Left hindlimb (tissue), 1 donor: ENCODE measurements around the gene KAT6B.
A peak's percentile ranks its signal among the peaks of the same experiment; 100 is the strongest.
"Not testable (repeated sequence)": the region's sequence is repeated elsewhere in the genome, so short reads cannot be mapped to it uniquely, and the experiment has no call there.

Experiments
- DNase-seq: peaks from one replicate; pipeline ENCODE4 v3.0.0-alpha.2; 2018

KAT6B gene

GRCh38 chr10:75043256-75044131 lies 217.1 kb downstream of the KAT6B start:
- DNase-seq, result no peak

- DNase-seq, result no peak
Measured at GRCh38 chr10:75048669-75049098, 222.3 kb downstream of the KAT6B start.

GRCh38 chr10:75049316-75050148 lies 223.1 kb downstream of the KAT6B start:
- DNase-seq, result no peak

GRCh38 chr10:75050149-75050919 lies 223.9 kb downstream of the KAT6B start:
- DNase-seq, result no peak

- no peak for DNase-seq
Measured at GRCh38 chr10:75051308-75051707, 224.9 kb downstream of the KAT6B start.

GRCh38 chr10:75055896-75056406 lies 229.6 kb downstream of the KAT6B start:
- DNase-seq, result not testable (repeated sequence)

GRCh38 chr10:75057680-75058079 lies 231.3 kb downstream of the KAT6B start:
- DNase-seq, result no peak

- no peak for DNase-seq
Measured at GRCh38 chr10:75058161-75058560, 231.8 kb downstream of the KAT6B start.

- no peak for DNase-seq
Measured at GRCh38 chr10:75061709-75062505, 235.5 kb downstream of the KAT6B start.

GRCh38 chr10:75062506-75063299 lies 236.3 kb downstream of the KAT6B start:
- peak; percentile 88 for DNase-seq

- DNase-seq, result no peak
Measured at GRCh38 chr10:75063461-75064230, 237.2 kb downstream of the KAT6B start.

- DNase-seq, result no peak
Measured at GRCh38 chr10:75065076-75065475, 238.7 kb downstream of the KAT6B start.

GRCh38 chr10:75066271-75066670 lies 239.9 kb downstream of the KAT6B start:
- DNase-seq, result no peak

GRCh38 chr10:75067272-75067671 lies 240.9 kb downstream of the KAT6B start:
- no peak for DNase-seq

- DNase-seq, result peak; percentile 61
Measured at GRCh38 chr10:75068523-75068922, 242.1 kb downstream of the KAT6B start.

- DNase-seq, result no peak
Measured at GRCh38 chr10:75070476-75070875, 244.1 kb downstream of the KAT6B start.

GRCh38 chr10:75070961-75071428 lies 244.6 kb downstream of the KAT6B start:
- DNase-seq, result peak; percentile 51

- no peak for DNase-seq
Measured at GRCh38 chr10:75071756-75072155, 245.4 kb downstream of the KAT6B start.

GRCh38 chr10:75072727-75073126 lies 246.3 kb downstream of the KAT6B start:
- no peak for DNase-seq

GRCh38 chr10:75073442-75073841 lies 247.0 kb downstream of the KAT6B start:
- no peak for DNase-seq
